ENCODE measurements around the gene ZMYND12. TPM values are rescaled to one million over a fixed set of nuclear protein-coding genes. Genes with fewer than 3 reads are reported as not detected.

ZMYND12 gene
- polyA plus RNA-seq, 3 donors = 0.76 to 1.3 (median 1.2) TPM

DNA sequence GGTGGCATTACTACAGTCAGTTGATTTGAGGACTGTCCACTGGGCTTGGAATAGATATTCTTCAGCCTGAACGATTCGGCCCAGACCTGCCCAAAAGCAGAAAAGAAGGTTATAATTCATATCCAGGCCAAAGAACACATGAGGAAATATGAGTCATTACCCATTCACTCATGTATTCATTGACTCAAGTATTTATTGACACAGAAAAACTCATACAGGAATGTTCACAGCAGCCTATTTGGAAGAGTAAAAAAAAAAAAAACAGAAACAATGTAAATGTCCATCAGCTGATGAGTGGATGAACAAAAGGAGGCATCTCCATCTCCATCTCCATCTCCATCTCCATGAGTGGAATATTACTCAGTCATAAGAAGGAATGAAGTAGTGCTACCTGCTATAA is 15.9 kb downstream of the ZMYND12 start:
- no peak overlapping the region for H3K4me2 ChIP-seq (replicated peaks; ENCODE audit: extremely low read depth, low read length, poor library complexity, severe bottlenecking)
- H3K36me3 ChIP-seq (replicated peaks in 1 of 2; ENCODE audit: control insufficient read depth in 1 of 2, insufficient read depth in 2 of 2, low read length in 2 of 2) = no peaks in the 10 kb centered on the region
- peaks cover 5% of the 10 kb centered on the region for H3K4me1 Mint-ChIP-seq
- WGBS (ENCODE audit: insufficient coverage) = 92% methylated on average over 2 of the region's 2 CpGs
- H3K36me3 Mint-ChIP-seq = no peaks in the 10 kb centered on the region
- no peak overlapping the region for H3K27ac ChIP-seq (ENCODE audit: low read depth in 1 of 2, low read length in 2 of 2)
- TF ChIP-seq, protein P1, sequence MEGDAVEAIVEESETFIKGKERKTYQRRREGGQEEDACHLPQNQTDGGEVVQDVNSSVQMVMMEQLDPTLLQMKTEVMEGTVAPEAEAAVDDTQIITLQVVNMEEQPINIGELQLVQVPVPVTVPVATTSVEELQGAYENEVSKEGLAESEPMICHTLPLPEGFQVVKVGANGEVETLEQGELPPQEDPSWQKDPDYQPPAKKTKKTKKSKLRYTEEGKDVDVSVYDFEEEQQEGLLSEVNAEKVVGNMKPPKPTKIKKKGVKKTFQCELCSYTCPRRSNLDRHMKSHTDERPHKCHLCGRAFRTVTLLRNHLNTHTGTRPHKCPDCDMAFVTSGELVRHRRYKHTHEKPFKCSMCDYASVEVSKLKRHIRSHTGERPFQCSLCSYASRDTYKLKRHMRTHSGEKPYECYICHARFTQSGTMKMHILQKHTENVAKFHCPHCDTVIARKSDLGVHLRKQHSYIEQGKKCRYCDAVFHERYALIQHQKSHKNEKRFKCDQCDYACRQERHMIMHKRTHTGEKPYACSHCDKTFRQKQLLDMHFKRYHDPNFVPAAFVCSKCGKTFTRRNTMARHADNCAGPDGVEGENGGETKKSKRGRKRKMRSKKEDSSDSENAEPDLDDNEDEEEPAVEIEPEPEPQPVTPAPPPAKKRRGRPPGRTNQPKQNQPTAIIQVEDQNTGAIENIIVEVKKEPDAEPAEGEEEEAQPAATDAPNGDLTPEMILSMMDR (IDR thresholded peaks at IDR 0.05) = no peak
- intact Hi-C loops (cut with micrococcal nuclease) = no loop called here
- no peaks in the 10 kb centered on the region for H3K79me2 ChIP-seq (ENCODE audit: insufficient read depth, low read length)
- DNase-seq = no peak
- no peaks in the 10 kb centered on the region for H3K9me3 ChIP-seq (replicated peaks in 1 of 2; ENCODE audit: control insufficient read depth in 1 of 2, insufficient read depth in 1 of 2, low read length in 2 of 2)
- peaks cover 0 to 7% of the 10 kb centered on the region in 2 donors for H3K4me1 ChIP-seq (ENCODE audit: control insufficient read depth in 1 of 2, insufficient read depth in 2 of 2, low read length in 2 of 2)
- no peaks in the 10 kb centered on the region for H4K20me1 ChIP-seq (ENCODE audit: insufficient read depth, low read length)
- no peaks in the 10 kb centered on the region for H3K27me3 ChIP-seq (ENCODE audit: control insufficient read depth in 2 of 2, insufficient read depth in 2 of 2, low read length in 2 of 2)
- no peak overlapping the region for H3K27ac Mint-ChIP-seq
- no peak overlapping the region for H3K4me3 ChIP-seq (replicated peaks in 1 of 3; ENCODE audit: low read depth in 2 of 3, low read length in 3 of 3)
- no peak overlapping the region for H3K9ac ChIP-seq (ENCODE audit: insufficient read depth, low read length, poor library complexity, severe bottlenecking)
- H3K9me3 Mint-ChIP-seq = peaks cover 0 to 1% (median 0%) of the 10 kb centered on the region in 7 donors
- H2AFZ ChIP-seq (ENCODE audit: insufficient read depth, low read depth, low read length, poor library complexity, severe bottlenecking) = no peak overlapping the region
- H3K4me3 Mint-ChIP-seq = no peak overlapping the region
- peaks cover 0 to 2% (median 1%) of the 10 kb centered on the region in 3 donors for H3K27me3 Mint-ChIP-seq (ENCODE audit: low read depth in 3 of 3)

DNA sequence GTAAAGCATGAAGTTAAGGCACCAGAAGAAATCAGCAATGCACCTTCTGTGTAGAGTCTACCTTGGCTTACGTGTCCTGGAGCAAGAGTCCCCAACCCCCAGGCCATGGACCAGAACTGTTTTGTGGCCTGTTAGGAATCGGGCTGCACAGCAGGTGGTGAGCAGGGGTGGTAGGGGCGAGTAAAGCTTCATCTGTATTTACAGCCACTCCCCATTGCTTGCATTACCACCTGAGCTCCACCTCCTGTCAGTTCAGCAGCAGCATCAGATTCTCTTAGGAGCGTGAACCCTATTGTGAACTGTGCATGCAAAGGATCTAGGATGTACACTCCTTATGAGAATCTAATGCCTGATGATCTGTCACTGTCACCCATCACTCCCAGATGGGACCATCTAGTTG is 21.5 kb downstream of the ZMYND12 start:
- Mint-ChIP-seq H3K9me3 (no peaks in the 10 kb centered on the region), H3K4me3 (no peak overlapping the region), H3K36me3 (no peaks in the 10 kb centered on the region), H3K27me3 (ENCODE audit: low read depth in 3 of 3) (peaks cover 0 to 2% (median 2%) of the 10 kb centered on the region in 3 donors), H3K4me1 (peaks cover 5% of the 10 kb centered on the region), H3K27ac (no peak overlapping the region)
- 100% methylated on average over 2 of the region's 4 CpGs for WGBS (ENCODE audit: insufficient coverage)
- Histone ChIP-seq H3K4me3 (replicated peaks in 1 of 3; ENCODE audit: low read depth in 2 of 3, low read length in 3 of 3) (no peak overlapping the region), H3K79me2 (ENCODE audit: insufficient read depth, low read length) (no peaks in the 10 kb centered on the region), H3K9ac (ENCODE audit: insufficient read depth, low read length, poor library complexity, severe bottlenecking) (no peak overlapping the region), H3K27me3 (ENCODE audit: control insufficient read depth in 2 of 2, insufficient read depth in 2 of 2, low read length in 2 of 2) (no peaks in the 10 kb centered on the region), H3K36me3 (replicated peaks in 1 of 2; ENCODE audit: control insufficient read depth in 1 of 2, insufficient read depth in 2 of 2, low read length in 2 of 2) (no peaks in the 10 kb centered on the region), H3K9me3 (replicated peaks in 1 of 2; ENCODE audit: control insufficient read depth in 1 of 2, insufficient read depth in 1 of 2, low read length in 2 of 2) (no peaks in the 10 kb centered on the region), H3K4me2 (replicated peaks; ENCODE audit: extremely low read depth, low read length, poor library complexity, severe bottlenecking) (no peak overlapping the region), H4K20me1 (ENCODE audit: insufficient read depth, low read length) (no peaks in the 10 kb centered on the region), H2AFZ (ENCODE audit: insufficient read depth, low read depth, low read length, poor library complexity, severe bottlenecking) (no peak overlapping the region), H3K4me1 (ENCODE audit: control insufficient read depth in 1 of 2, insufficient read depth in 2 of 2, low read length in 2 of 2) (no peaks in the 10 kb centered on the region), H3K27ac (ENCODE audit: low read depth in 1 of 2, low read length in 2 of 2) (no peak overlapping the region)
- no peak for DNase-seq
- intact Hi-C loops (cut with micrococcal nuclease) = no loop called here
- TF ChIP-seq, protein P1 (IDR thresholded peaks at IDR 0.05) = no peak
